ENCODE results near the gene SLC22A9. TPM values are rescaled to one million over a fixed set of nuclear protein-coding genes. Genes with fewer than 3 reads are reported as not detected.
"Not testable (repeated sequence)": the region's sequence is repeated elsewhere in the genome, so short reads cannot be mapped to it uniquely, and the experiment has no call there.

Gene SLC22A9
- total RNA-seq, 2 donors from 2014 or later: not detected

- intact Hi-C loops (cut with DNase I): not testable (repeated sequence)
Measured at GRCh38 chr11:63435831-63436230, 66.2 kb downstream of the SLC22A9 start.

GRCh38 chr11:63443714-63444113 lies 74.1 kb downstream of the SLC22A9 start:
- DNase-seq (ENCODE audit: low spot score): no peak
- intact Hi-C loops (cut with DNase I): no loop called here

More at GRCh38 chr11:63435831-63436230, 66.2 kb downstream of the SLC22A9 start:
- DNase-seq (ENCODE audit: low spot score): not testable (repeated sequence)

GRCh38 chr11:63444160-63444559 lies 74.6 kb downstream of the SLC22A9 start:
- intact Hi-C loops (cut with DNase I): no loop called here
- no peak for DNase-seq (ENCODE audit: low spot score)

- no peak for DNase-seq (ENCODE audit: low spot score)
- intact Hi-C loops (cut with DNase I): loop anchor here in 1 of 2 donors (5.0 kb wide), 1 partner anchor 533 kb away; no protein-coding TSS in a partner anchor
Measured at GRCh38 chr11:63445118-63445517, 75.5 kb downstream of the SLC22A9 start.

GRCh38 chr11:63445720-63446119 lies 76.1 kb downstream of the SLC22A9 start:
- intact Hi-C loops (cut with DNase I): loop anchor here in 1 of 2 donors (5.0 kb wide), 1 partner anchor 533 kb away; no protein-coding TSS in a partner anchor
- no peak for DNase-seq (ENCODE audit: low spot score)

GRCh38 chr11:63448646-63449045 lies 79.1 kb downstream of the SLC22A9 start:
- no peak for DNase-seq (ENCODE audit: low spot score)
- intact Hi-C loops (cut with DNase I): loop anchor here in 1 of 2 donors (5.0 kb wide), 1 partner anchor 536 kb away; no protein-coding TSS in a partner anchor

GRCh38 chr11:63459586-63459985 lies 90.0 kb downstream of the SLC22A9 start:
- intact Hi-C loops (cut with DNase I): no loop called here
- DNase-seq (ENCODE audit: low spot score): no peak

Other genes starting within 250 kb of the SLC22A9 start
- not detected for gene SLC22A24, start 225.6 kb upstream of the SLC22A9 start, total RNA-seq
- gene SLC22A25, start 126.2 kb upstream of the SLC22A9 start, total RNA-seq: not detected
- gene PLAAT5, start 121.4 kb downstream of the SLC22A9 start, total RNA-seq: 1 to 10 TPM in 1 of 2 donors, under 1 TPM in 1; 0.86 to 3.2 TPM
- gene LGALS12, start 136.3 kb downstream of the SLC22A9 start, total RNA-seq: 1 to 10 TPM in 1 of 2 donors, under 1 TPM in 1; 0.90 to 1.1 TPM
- 10 to 100 TPM; 11.5 to 19.3 TPM for gene PLAAT4, start 167.0 kb downstream of the SLC22A9 start, total RNA-seq
- not detected for gene PLAAT2, start 193.6 kb downstream of the SLC22A9 start, total RNA-seq
- 10 to 100 TPM; 31.8 to 42.4 TPM for gene PLAAT3, start 244.6 kb downstream of the SLC22A9 start, total RNA-seq